ENCODE measurements around the gene MAML2.
"Not testable (repeated sequence)": the region's sequence is repeated elsewhere in the genome, so short reads cannot be mapped to it uniquely, and the experiment has no call there.

MAML2 gene

GRCh38 chr11:96197801-96198701, 144.9 kb downstream of the MAML2 start:
- Histone ChIP-seq H3K4me1 (peaks cover 60% of the 10 kb centered on the region), H3K9me3 (no peaks in the 10 kb centered on the region), H3K27me3 (ENCODE audit: low read depth) (no peaks in the 10 kb centered on the region), H3K4me3 (no peak overlapping the region), H3K36me3 (replicated peaks) (no peaks in the 10 kb centered on the region)
- in situ Hi-C loops (cut with MboI; ENCODE audit: low sequenced_read_pairs) = no loop called here
- peak in 1 of 2 experiments; percentile 58 for DNase-seq (ENCODE audit: low spot score in 2 of 2)

- H3K4me1 ChIP-seq = peaks cover 59% of the 10 kb centered on the region
- no peaks in the 10 kb centered on the region for H3K27me3 ChIP-seq (ENCODE audit: low read depth)
- in situ Hi-C loops (cut with MboI; ENCODE audit: low sequenced_read_pairs) = no loop called here
Measured at GRCh38 chr11:96197103-96197502, 145.9 kb downstream of the MAML2 start.

GRCh38 chr11:96196181-96196662, 146.8 kb downstream of the MAML2 start:
- Histone ChIP-seq H3K9me3 (no peaks in the 10 kb centered on the region), H3K4me1 (peaks cover 59% of the 10 kb centered on the region), H3K4me3 (no peak overlapping the region), H3K27me3 (ENCODE audit: low read depth) (no peaks in the 10 kb centered on the region), H3K36me3 (replicated peaks) (no peaks in the 10 kb centered on the region)
- DNase-seq (ENCODE audit: low spot score in 2 of 2) = peak in 1 of 2 experiments; percentile 43
- in situ Hi-C loops (cut with MboI; ENCODE audit: low sequenced_read_pairs) = no loop called here

More at GRCh38 chr11:96197103-96197502, 145.9 kb downstream of the MAML2 start:
- no peaks in the 10 kb centered on the region for H3K36me3 ChIP-seq (replicated peaks)
- H3K4me3 ChIP-seq = no peak overlapping the region
- peak; percentile 36 to 38 for DNase-seq (ENCODE audit: low spot score in 2 of 2)
- H3K9me3 ChIP-seq = no peaks in the 10 kb centered on the region

- DNase-seq (ENCODE audit: low spot score in 2 of 2) = peak in 1 of 2 experiments; percentile 79
- H3K4me3 ChIP-seq = no peak overlapping the region
- in situ Hi-C loops (cut with MboI; ENCODE audit: low sequenced_read_pairs) = no loop called here
- H3K36me3 ChIP-seq (replicated peaks) = no peaks in the 10 kb centered on the region
- peaks cover 59% of the 10 kb centered on the region for H3K4me1 ChIP-seq
- H3K27me3 ChIP-seq (ENCODE audit: low read depth) = no peaks in the 10 kb centered on the region
- no peaks in the 10 kb centered on the region for H3K9me3 ChIP-seq
Measured at GRCh38 chr11:96195671-96196070, 147.3 kb downstream of the MAML2 start.

GRCh38 chr11:96194581-96195374, 148.2 kb downstream of the MAML2 start:
- in situ Hi-C loops (cut with MboI; ENCODE audit: low sequenced_read_pairs) = no loop called here
- peaks cover 52% of the 10 kb centered on the region for H3K4me1 ChIP-seq

GRCh38 chr11:96193745-96194443, 149.1 kb downstream of the MAML2 start:
- H3K36me3 ChIP-seq (replicated peaks) = no peaks in the 10 kb centered on the region
- in situ Hi-C loops (cut with MboI; ENCODE audit: low sequenced_read_pairs) = no loop called here
- no peaks in the 10 kb centered on the region for H3K27me3 ChIP-seq (ENCODE audit: low read depth)
- DNase-seq (ENCODE audit: low spot score in 2 of 2) = peak in 1 of 2 experiments; percentile 13
- no peak overlapping the region for H3K4me3 ChIP-seq
- H3K9me3 ChIP-seq = no peaks in the 10 kb centered on the region
- H3K4me1 ChIP-seq = peaks cover 57% of the 10 kb centered on the region

More at GRCh38 chr11:96194581-96195374, 148.2 kb downstream of the MAML2 start:
- Histone ChIP-seq H3K9me3 (no peaks in the 10 kb centered on the region), H3K4me3 (no peak overlapping the region), H3K36me3 (replicated peaks) (no peaks in the 10 kb centered on the region), H3K27me3 (ENCODE audit: low read depth) (no peaks in the 10 kb centered on the region)
- DNase-seq (ENCODE audit: low spot score in 2 of 2) = peak; percentile 48 to 90

- Histone ChIP-seq H3K4me3 (no peak overlapping the region), H3K4me1 (peaks cover 45% of the 10 kb centered on the region), H3K9me3 (no peaks in the 10 kb centered on the region), H3K36me3 (replicated peaks) (no peaks in the 10 kb centered on the region), H3K27me3 (ENCODE audit: low read depth) (no peaks in the 10 kb centered on the region)
- in situ Hi-C loops (cut with MboI; ENCODE audit: low sequenced_read_pairs) = no loop called here
- no peak for DNase-seq (ENCODE audit: low spot score in 2 of 2)
Measured at GRCh38 chr11:96191752-96192151, 151.2 kb downstream of the MAML2 start.

GRCh38 chr11:96189351-96189750, 153.6 kb downstream of the MAML2 start:
- DNase-seq (ENCODE audit: low spot score in 2 of 2) = no peak
- no peak overlapping the region for H3K4me3 ChIP-seq
- no peaks in the 10 kb centered on the region for H3K36me3 ChIP-seq (replicated peaks)
- no peaks in the 10 kb centered on the region for H3K27me3 ChIP-seq (ENCODE audit: low read depth)
- in situ Hi-C loops (cut with MboI; ENCODE audit: low sequenced_read_pairs) = no loop called here
- no peaks in the 10 kb centered on the region for H3K9me3 ChIP-seq
- H3K4me1 ChIP-seq = peaks cover 24% of the 10 kb centered on the region

- no peak overlapping the region for H3K4me3 ChIP-seq
- H3K27me3 ChIP-seq (ENCODE audit: low read depth) = no peaks in the 10 kb centered on the region
- in situ Hi-C loops (cut with MboI; ENCODE audit: low sequenced_read_pairs) = no loop called here
- peaks cover 14% of the 10 kb centered on the region for H3K4me1 ChIP-seq
- DNase-seq (ENCODE audit: low spot score in 2 of 2) = no peak
- no peaks in the 10 kb centered on the region for H3K9me3 ChIP-seq
- H3K36me3 ChIP-seq (replicated peaks) = no peaks in the 10 kb centered on the region
Measured at GRCh38 chr11:96188243-96189006, 154.6 kb downstream of the MAML2 start.

- no peaks in the 10 kb centered on the region for H3K9me3 ChIP-seq
- H3K4me1 ChIP-seq = peaks cover 13% of the 10 kb centered on the region
- no peak for DNase-seq (ENCODE audit: low spot score in 2 of 2)
- in situ Hi-C loops (cut with MboI; ENCODE audit: low sequenced_read_pairs) = no loop called here
- no peaks in the 10 kb centered on the region for H3K36me3 ChIP-seq (replicated peaks)
- H3K27me3 ChIP-seq (ENCODE audit: low read depth) = no peaks in the 10 kb centered on the region
- no peak overlapping the region for H3K4me3 ChIP-seq
Measured at GRCh38 chr11:96187822-96188221, 155.2 kb downstream of the MAML2 start.

GRCh38 chr11:96186806-96187205, 156.2 kb downstream of the MAML2 start:
- Histone ChIP-seq H3K4me3 (no peak overlapping the region), H3K36me3 (replicated peaks) (no peaks in the 10 kb centered on the region), H3K9me3 (no peaks in the 10 kb centered on the region), H3K27me3 (ENCODE audit: low read depth) (no peaks in the 10 kb centered on the region), H3K4me1 (peaks cover 13% of the 10 kb centered on the region)
- no peak for DNase-seq (ENCODE audit: low spot score in 2 of 2)
- in situ Hi-C loops (cut with MboI; ENCODE audit: low sequenced_read_pairs) = no loop called here

- Histone ChIP-seq H3K4me1 (peaks cover 13% of the 10 kb centered on the region), H3K9me3 (no peaks in the 10 kb centered on the region), H3K4me3 (no peak overlapping the region), H3K36me3 (replicated peaks) (no peaks in the 10 kb centered on the region), H3K27me3 (ENCODE audit: low read depth) (no peaks in the 10 kb centered on the region)
- in situ Hi-C loops (cut with MboI; ENCODE audit: low sequenced_read_pairs) = no loop called here
- no peak for DNase-seq (ENCODE audit: low spot score in 2 of 2)
Measured at GRCh38 chr11:96185220-96185768, 157.7 kb downstream of the MAML2 start.

- H3K4me3 ChIP-seq; H3K27me3 ChIP-seq (ENCODE audit: low read depth); in situ Hi-C loops (cut with MboI; ENCODE audit: low sequenced_read_pairs); H3K9me3 ChIP-seq; DNase-seq (ENCODE audit: low spot score in 2 of 2); H3K4me1 ChIP-seq; H3K36me3 ChIP-seq (replicated peaks): not testable (repeated sequence)
Measured at GRCh38 chr11:96180937-96181336, 162.1 kb downstream of the MAML2 start.
